ENCODE measurements around the gene UBAC2. TPM values are rescaled to one million over a fixed set of nuclear protein-coding genes. Genes with fewer than 3 reads are reported as not detected.

The UBAC2 gene
- total and polyA plus RNA-seq, 4 experiments from 2014 or later: 88.4 to 161 (median 101) TPM

GRCh38 chr13:99381766-99382165 is 181.1 kb downstream of the UBAC2 start:
- H3K27ac ChIP-seq (ENCODE audit: low read depth, low read length): peak overlapping the region; percentile 51
- H3K27me3 Mint-ChIP-seq: no peaks in the 10 kb centered on the region
- H3K27me3 ChIP-seq (ENCODE audit: insufficient read depth, low read length): no peaks in the 10 kb centered on the region
- DNase-seq: no peak
- H3K27ac Mint-ChIP-seq: peak overlapping the region; percentile 92 to 99 (median 96)
- intact Hi-C loops (cut with micrococcal nuclease): loop anchor here (1.0 to 5.0 kb wide), 4 partner anchors 9 to 179 kb away; partner anchors contain the start of gene UBAC2
- H3K36me3 Mint-ChIP-seq: peaks cover 23 to 30% of the 10 kb centered on the region in 2 donors
- H3K4me3 ChIP-seq (ENCODE audit: low read length in 2 of 2): peak overlapping the region in 1 of 2 donors; percentile 0
- ChIA-PET POLR2A (ENCODE audit: partially characterized antibody) (interaction anchor here (0.7 to 11.1 kb wide), 31 partner anchors 10 to 276 kb away, joined by 3 to 350 read pairs (median 7); partner anchors contain the start of genes GPR18, GPR183 and UBAC2), CTCF (ENCODE audit: partially characterized antibody) (interaction anchor here (0.9 to 14.1 kb wide), 14 partner anchors 8 to 216 kb away, joined by 3 to 315 read pairs (median 10); partner anchors contain the start of gene GPR183)
- H3K9me3 ChIP-seq (ENCODE audit: control insufficient read depth in 1 of 2, low read length in 2 of 2): no peaks in the 10 kb centered on the region
- peaks cover 65 to 97% (median 86%) of the 10 kb centered on the region in 4 donors for H3K4me1 Mint-ChIP-seq
- H3K4me1 ChIP-seq (ENCODE audit: insufficient read depth, low read length): peaks cover 87% of the 10 kb centered on the region
- H3K9me3 Mint-ChIP-seq: peaks cover 0 to 2% (median 0%) of the 10 kb centered on the region in 8 donors
- peak overlapping the region in 7 of 8 donors; percentile 57 to 89 (median 71) for H3K4me3 Mint-ChIP-seq
- H3K36me3 ChIP-seq (ENCODE audit: insufficient read depth, low read length): peaks cover 14% of the 10 kb centered on the region

GRCh38 chr13:99382428-99383133 is 181.9 kb downstream of the UBAC2 start:
- intact Hi-C loops (cut with micrococcal nuclease): loop anchor here (5.0 kb wide), 1 partner anchor 180 kb away; the partner anchor contains the start of gene UBAC2
- Histone ChIP-seq H3K4me3 (ENCODE audit: low read length in 2 of 2) (no peak overlapping the region), H3K9me3 (ENCODE audit: control insufficient read depth in 1 of 2, low read length in 2 of 2) (no peaks in the 10 kb centered on the region), H3K36me3 (ENCODE audit: insufficient read depth, low read length) (peaks cover 14% of the 10 kb centered on the region), H3K27me3 (ENCODE audit: insufficient read depth, low read length) (no peaks in the 10 kb centered on the region), H3K4me1 (ENCODE audit: insufficient read depth, low read length) (peaks cover 87% of the 10 kb centered on the region), H3K27ac (ENCODE audit: low read depth, low read length) (peak overlapping the region; percentile 51)
- DNase-seq: peak; percentile 59 to 70 (median 63)
- POLR2A ChIA-PET (ENCODE audit: partially characterized antibody): interaction anchor here (0.6 to 11.1 kb wide), 29 partner anchors 10 to 182 kb away, joined by 3 to 350 read pairs (median 7); partner anchors contain the start of genes GPR18, GPR183 and UBAC2
- Mint-ChIP-seq H3K9me3 (peaks cover 0 to 2% (median 0%) of the 10 kb centered on the region in 8 donors), H3K4me1 (peaks cover 67 to 97% (median 87%) of the 10 kb centered on the region in 4 donors), H3K27me3 (no peaks in the 10 kb centered on the region), H3K4me3 (peak overlapping the region in 7 of 8 donors; percentile 57 to 89 (median 71)), H3K27ac (peak overlapping the region; percentile 92 to 99 (median 96)), H3K36me3 (peaks cover 19 to 29% of the 10 kb centered on the region in 2 donors)
- CTCF ChIA-PET (ENCODE audit: partially characterized antibody): interaction anchor here (0.8 to 14.1 kb wide), 18 partner anchors 9 to 206 kb away, joined by 3 to 315 read pairs (median 8); partner anchors contain the start of gene GPR183

- no peaks in the 10 kb centered on the region for H3K27me3 ChIP-seq (ENCODE audit: insufficient read depth, low read length)
- peak overlapping the region in 7 of 8 donors; percentile 60 to 89 (median 71) for H3K4me3 Mint-ChIP-seq
- H3K27me3 Mint-ChIP-seq: no peaks in the 10 kb centered on the region
- peaks cover 96% of the 10 kb centered on the region for H3K4me1 ChIP-seq (ENCODE audit: insufficient read depth, low read length)
- H3K9me3 Mint-ChIP-seq: no peaks in the 10 kb centered on the region
- H3K4me1 Mint-ChIP-seq: peaks cover 70 to 99% (median 89%) of the 10 kb centered on the region in 4 donors
- no peak overlapping the region for H3K4me3 ChIP-seq (ENCODE audit: low read length in 2 of 2)
- H3K36me3 ChIP-seq (ENCODE audit: insufficient read depth, low read length): peaks cover 14% of the 10 kb centered on the region
- peaks cover 15 to 24% of the 10 kb centered on the region in 2 donors for H3K36me3 Mint-ChIP-seq
- no peaks in the 10 kb centered on the region for H3K9me3 ChIP-seq (ENCODE audit: control insufficient read depth in 1 of 2, low read length in 2 of 2)
- ChIA-PET CTCF (ENCODE audit: partially characterized antibody) (interaction anchor here (0.8 to 14.1 kb wide), 17 partner anchors 10 to 206 kb away, joined by 3 to 315 read pairs (median 8); partner anchors contain the start of gene GPR183), POLR2A (ENCODE audit: partially characterized antibody) (interaction anchor here (0.6 to 11.1 kb wide), 24 partner anchors 9 to 183 kb away, joined by 3 to 350 read pairs (median 8); partner anchors contain the start of genes GPR18, GPR183 and UBAC2)
- intact Hi-C loops (cut with micrococcal nuclease): loop anchor here (5.0 kb wide), 1 partner anchor 181 kb away; the partner anchor contains the start of gene UBAC2
- peak in 1 of 5 donors; percentile 51 for DNase-seq
- H3K27ac ChIP-seq (ENCODE audit: low read depth, low read length): peak overlapping the region; percentile 53
- peak overlapping the region; percentile 92 to 99 (median 96) for H3K27ac Mint-ChIP-seq
Observed at GRCh38 chr13:99383511-99383921, 182.9 kb downstream of the UBAC2 start.

GRCh38 chr13:99383946-99384345 is 183.3 kb downstream of the UBAC2 start:
- DNase-seq: peak in 2 of 5 donors; percentile 44 to 81
- peak overlapping the region; percentile 53 for H3K27ac ChIP-seq (ENCODE audit: low read depth, low read length)
- ChIA-PET CTCF (ENCODE audit: partially characterized antibody) (interaction anchor here (1.2 to 14.1 kb wide), 10 partner anchors 17 to 114 kb away, joined by 3 to 315 read pairs (median 12); partner anchors contain the start of gene GPR183), POLR2A (ENCODE audit: partially characterized antibody) (interaction anchor here (0.7 to 11.1 kb wide), 14 partner anchors 12 to 115 kb away, joined by 3 to 350 read pairs (median 9); partner anchors contain the start of gene GPR183)
- no peak overlapping the region for H3K4me3 ChIP-seq (ENCODE audit: low read length in 2 of 2)
- H3K4me1 ChIP-seq (ENCODE audit: insufficient read depth, low read length): peaks cover 97% of the 10 kb centered on the region
- Mint-ChIP-seq H3K9me3 (no peaks in the 10 kb centered on the region), H3K27ac (peak overlapping the region; percentile 92 to 99 (median 96)), H3K36me3 (peaks cover 15 to 20% of the 10 kb centered on the region in 2 donors), H3K4me3 (peak overlapping the region in 6 of 8 donors; percentile 50 to 89 (median 62)), H3K27me3 (no peaks in the 10 kb centered on the region), H3K4me1 (peaks cover 70 to 97% (median 88%) of the 10 kb centered on the region in 4 donors)
- peaks cover 14% of the 10 kb centered on the region for H3K36me3 ChIP-seq (ENCODE audit: insufficient read depth, low read length)
- intact Hi-C loops (cut with micrococcal nuclease): loop anchor here (1.0 to 5.0 kb wide), 2 partner anchors 28 to 182 kb away; partner anchors contain the start of gene UBAC2
- no peaks in the 10 kb centered on the region for H3K27me3 ChIP-seq (ENCODE audit: insufficient read depth, low read length)
- H3K9me3 ChIP-seq (ENCODE audit: control insufficient read depth in 1 of 2, low read length in 2 of 2): no peaks in the 10 kb centered on the region

- ChIA-PET POLR2A (ENCODE audit: partially characterized antibody) (interaction anchor here (0.7 to 11.1 kb wide), 14 partner anchors 12 to 115 kb away, joined by 3 to 350 read pairs (median 9); partner anchors contain the start of gene GPR183), CTCF (ENCODE audit: partially characterized antibody) (interaction anchor here (1.2 to 14.1 kb wide), 10 partner anchors 12 to 114 kb away, joined by 3 to 315 read pairs (median 12); partner anchors contain the start of gene GPR183)
- Histone ChIP-seq H3K4me3 (ENCODE audit: low read length in 2 of 2) (no peak overlapping the region), H3K27me3 (ENCODE audit: insufficient read depth, low read length) (no peaks in the 10 kb centered on the region), H3K27ac (ENCODE audit: low read depth, low read length) (peak overlapping the region; percentile 53), H3K36me3 (ENCODE audit: insufficient read depth, low read length) (peaks cover 14% of the 10 kb centered on the region), H3K9me3 (ENCODE audit: control insufficient read depth in 1 of 2, low read length in 2 of 2) (no peaks in the 10 kb centered on the region), H3K4me1 (ENCODE audit: insufficient read depth, low read length) (peaks cover 92% of the 10 kb centered on the region)
- DNase-seq: peak; percentile 59 to 80 (median 60)
- Mint-ChIP-seq H3K27me3 (no peaks in the 10 kb centered on the region), H3K4me1 (peaks cover 68 to 95% (median 85%) of the 10 kb centered on the region in 4 donors), H3K27ac (peak overlapping the region; percentile 92 to 99 (median 96)), H3K9me3 (no peaks in the 10 kb centered on the region), H3K4me3 (peak overlapping the region in 7 of 8 donors; percentile 43 to 89 (median 61)), H3K36me3 (peaks cover 15 to 17% of the 10 kb centered on the region in 2 donors)
- intact Hi-C loops (cut with micrococcal nuclease): loop anchor here (1.0 to 5.0 kb wide), 2 partner anchors 28 to 182 kb away; partner anchors contain the start of gene UBAC2
Observed at GRCh38 chr13:99384468-99384867, 183.8 kb downstream of the UBAC2 start.

DNA sequence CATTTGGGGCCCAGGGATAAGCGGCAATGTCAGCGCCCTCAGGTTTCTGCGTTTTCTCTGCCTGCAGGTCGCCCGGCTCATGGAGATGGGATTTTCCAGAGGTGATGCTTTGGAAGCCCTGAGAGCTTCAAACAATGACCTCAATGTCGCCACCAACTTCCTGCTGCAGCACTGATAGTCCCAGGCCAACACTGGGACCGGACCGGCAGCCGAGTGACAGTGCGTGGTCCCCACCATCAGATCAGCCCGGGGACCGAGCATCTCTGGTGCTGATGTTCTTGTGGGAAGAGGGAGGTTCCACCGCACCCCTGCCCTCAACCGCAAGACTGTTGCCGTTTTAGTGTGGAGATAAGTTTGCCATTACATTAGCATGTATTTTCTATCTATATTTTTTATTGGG is 184.5 kb downstream of the UBAC2 start:
- H3K27ac ChIP-seq (ENCODE audit: low read depth, low read length): peak overlapping the region; percentile 53
- H3K36me3 Mint-ChIP-seq: peaks cover 12 to 13% of the 10 kb centered on the region in 2 donors
- POLR2A ChIA-PET (ENCODE audit: partially characterized antibody): interaction anchor here (1.3 to 11.1 kb wide), 7 partner anchors 13 to 116 kb away, joined by 6 to 350 read pairs (median 33); partner anchors contain the start of gene GPR183
- DNase-seq: peak in 1 of 5 donors; percentile 47
- no peak overlapping the region for H3K4me3 ChIP-seq (ENCODE audit: low read length in 2 of 2)
- H3K27me3 ChIP-seq (ENCODE audit: insufficient read depth, low read length): no peaks in the 10 kb centered on the region
- H3K4me1 ChIP-seq (ENCODE audit: insufficient read depth, low read length): peaks cover 85% of the 10 kb centered on the region
- H3K36me3 ChIP-seq (ENCODE audit: insufficient read depth, low read length): peaks cover 14% of the 10 kb centered on the region
- intact Hi-C loops (cut with micrococcal nuclease): loop anchor here (5.0 kb wide), 1 partner anchor 208 kb away; no protein-coding TSS in a partner anchor
- H3K9me3 ChIP-seq (ENCODE audit: control insufficient read depth in 1 of 2, low read length in 2 of 2): no peaks in the 10 kb centered on the region
- CTCF ChIA-PET (ENCODE audit: partially characterized antibody): interaction anchor here (2.0 to 14.1 kb wide), 5 partner anchors 12 to 115 kb away, joined by 6 to 315 read pairs (median 142); partner anchors contain the start of gene GPR183
- peaks cover 65 to 90% (median 79%) of the 10 kb centered on the region in 4 donors for H3K4me1 Mint-ChIP-seq
- no peaks in the 10 kb centered on the region for H3K27me3 Mint-ChIP-seq
- no peaks in the 10 kb centered on the region for H3K9me3 Mint-ChIP-seq
- H3K4me3 Mint-ChIP-seq: peak overlapping the region in 4 of 8 donors; percentile 24 to 66 (median 40)
- peak overlapping the region; percentile 89 to 99 (median 96) for H3K27ac Mint-ChIP-seq

All from CD4-positive, alpha-beta memory T cell (primary cell).